K562 (cell line): ENCODE measurements around the gene GCHFR. TPM values are rescaled to one million over a fixed set of nuclear protein-coding genes. Genes with fewer than 3 reads are reported as not detected.

Experiments
- BACH1 ChIP-seq: fragments of 200-800 bp; sonication (Bioruptor generic); IDR thresholded peaks from 2 replicates; pipeline ENCODE4 v1.6.1; 2016; ENCODE audit warnings: missing genetic modification characterization, missing compliant biosample characterization
- BCL6 ChIP-seq: fragments of 250-450 bp; sonication (Bioruptor Pico); IDR thresholded peaks from 2 replicates; pipeline ENCODE4 v1.4.0; 2020
- CBFA2T3 ChIP-seq: fragments of 450-650 bp; IDR thresholded peaks from 2 replicates; pipeline ENCODE4 v1.6.1; 2017
- CC2D1A ChIP-seq: fragments of 450-650 bp; IDR thresholded peaks from 2 replicates; pipeline ENCODE4 v1.6.1; 2017; ENCODE audit warnings: mild to moderate bottlenecking
- ESRRA ChIP-seq: fragments of 450-650 bp; IDR thresholded peaks from 2 replicates; pipeline ENCODE4 v1.6.1; 2014; ENCODE audit warnings: low read depth, mild to moderate bottlenecking, moderate library complexity, borderline replicate concordance
- GATA2 ChIP-seq: sonication (generic); formaldehyde crosslinking; IDR thresholded peaks from 2 replicates; pipeline ENCODE4 v1.4.0; 2020; ENCODE audit warnings: mild to moderate bottlenecking, missing genetic modification reagents
- HINFP ChIP-seq: fragments of 450-650 bp; conservative IDR thresholded peaks from 2 replicates; pipeline ENCODE4 v1.6.1; 2016; ENCODE audit warnings: missing genetic modification characterization, low read depth, mild to moderate bottlenecking, control low read depth, missing compliant biosample characterization
- IRF2 ChIP-seq: sonication (generic); formaldehyde crosslinking; IDR thresholded peaks from 2 replicates; pipeline ENCODE4 v1.8.1; 2022; ENCODE audit warnings: mild to moderate bottlenecking, missing genetic modification reagents
- KLF1 ChIP-seq: fragments of 450-650 bp; IDR thresholded peaks from 2 replicates; pipeline ENCODE4 v1.6.1; 2016; ENCODE audit warnings: missing genetic modification characterization, missing compliant biosample characterization
- MTA2 ChIP-seq: fragments of 450-650 bp; IDR thresholded peaks from 2 replicates; pipeline ENCODE4 v1.6.1; 2016; ENCODE audit warnings: low read depth
- PATZ1 ChIP-seq: fragments of 250-450 bp; sonication (Bioruptor Pico); IDR thresholded peaks from 2 replicates; pipeline ENCODE4 v1.5.0; 2020; ENCODE audit warnings: mild to moderate bottlenecking, borderline replicate concordance
- RBBP5 ChIP-seq: fragments of 200-600 bp; sonication (generic); IDR thresholded peaks from 2 replicates; pipeline ENCODE4 v1.6.1; 2012; ENCODE audit warnings: borderline replicate concordance, mild to moderate bottlenecking, low read length, control low read depth, inconsistent platforms; ENCODE audit not compliant: insufficient read depth, poor library complexity, severe bottlenecking
- RFX5 ChIP-seq: IDR thresholded peaks from 2 replicates; pipeline ENCODE4 v1.6.1; 2011; ENCODE audit warnings: low read depth, mild to moderate bottlenecking, improper control_type of control experiment, low read length
- SNRNP70 ChIP-seq: fragments of 200-400 bp; formaldehyde crosslinking; optimal IDR thresholded peaks from 2 replicates; pipeline ENCODE3; 2017; ENCODE audit warnings: low read depth, low read length
- TEAD4 ChIP-seq, 2 experiments: sonication (generic) in 1 of 2; formaldehyde crosslinking in 1 of 2; IDR thresholded peaks; 2 replicates each; pipeline versions ENCODE4 v1.6.1 to v1.8.0; 2012 to 2022; ENCODE audit warnings: borderline replicate concordance in 1 of 2, inconsistent platforms in 1 of 2, low read length in 1 of 2, mild to moderate bottlenecking in 1 of 2, missing genetic modification reagents in 1 of 2
- ZFP1 ChIP-seq: fragments of 450-650 bp; formaldehyde crosslinking; IDR thresholded peaks from 2 replicates; pipeline ENCODE4 v1.4.0; 2020; ENCODE audit warnings: mild to moderate bottlenecking, mixed read lengths
- ZFPM2 ChIP-seq: fragments of 250-450 bp; sonication (Bioruptor Pico); IDR thresholded peaks from 2 replicates; pipeline ENCODE4 v1.5.1; 2022; ENCODE audit warnings: mild to moderate bottlenecking
- ZMIZ1 ChIP-seq, 2 experiments: fragments of 150-350 bp in 1 of 2; IDR thresholded peaks; 2 replicates each; pipeline ENCODE4 v1.6.1; 2012 to 2016; ENCODE audit warnings: low read depth in 2 of 2, low read length in 2 of 2, mild to moderate bottlenecking in 1 of 2, moderate library complexity in 1 of 2
- ZNF24 ChIP-seq: fragments of 450-650 bp; IDR thresholded peaks from 2 replicates; pipeline ENCODE4 v1.6.1; 2016
- ZNF282 ChIP-seq: sonication (generic); formaldehyde crosslinking; IDR thresholded peaks from 2 replicates; pipeline ENCODE4 v1.8.1; 2023; ENCODE audit warnings: missing genetic modification reagents
- ZNF354B ChIP-seq: fragments of 250-450 bp; sonication (Bioruptor Pico); IDR thresholded peaks from 2 replicates; pipeline ENCODE4 v1.4.0; 2020
- ZNF41 ChIP-seq: fragments of 250-450 bp; sonication (Bioruptor Pico); conservative IDR thresholded peaks from 2 replicates; pipeline ENCODE4 v1.4.0; 2020; ENCODE audit warnings: mild to moderate bottlenecking
- ZNF764 ChIP-seq: fragments of 250-450 bp; sonication (Bioruptor Pico); IDR thresholded peaks from 2 replicates; pipeline ENCODE4 v1.4.0; 2020; ENCODE audit warnings: low read depth, mild to moderate bottlenecking, moderate library complexity
- polyA plus RNA-seq, 8 experiments: library from polyadenylated mRNA; depleted of rRNA in 4 of 8; stranded (reverse) in 5 of 8; unstranded in 3 of 8; fragments of >200 nt; fragmentation: Nextera tagmentation in 2 of 8; fragmentation: Illumina TruSeq in 1 of 8; extraction: Ambion mirVana in 2 of 8; extraction: Trizol in 1 of 8; gene quantifications; 2 replicates each; pipeline versions ENCODE4 v1.2.1 to v1.2.3, GENCODE V29; 2011 to 2014; ENCODE audit warnings: inconsistent platforms in 1 of 8, missing spikeins in 1 of 8
- total RNA-seq, 7 experiments: library from RNA; depleted of rRNA in 6 of 7; stranded (reverse); fragments of >200 nt in 6 of 7; fragmentation: Illumina TruSeq in 2 of 7; extraction: Trizol in 2 of 7; gene quantifications; 2 replicates each; pipeline versions ENCODE4 v1.2.1 to v1.2.3, GENCODE V29; 2011 to 2021; ENCODE audit warnings: low replicate concordance in 1 of 7

Gene GCHFR
- total and polyA plus RNA-seq, 9 of the 15 experiments (the other 6 are each of a cell fraction or from before 2014, with no cell fraction given): 8.7 to 83.5 (median 20.8) TPM

- TF ChIP-seq ZMIZ1 (IDR thresholded peaks at IDR 0.05; ENCODE audit: low read depth in 2 of 2, low read length in 2 of 2) (no peak), ZNF282 (CRISPR knock-in tag) (peak; percentile 83), RBBP5 (peak; percentile 70), ESRRA (peak; percentile 73; the same call in 1 of the 2 replicates), ZNF24 (no peak), GATA2 (no peak), ZFP1 (CRISPR knock-in tag) (no peak), BACH1 (no peak), ZNF354B (CRISPR knock-in tag) (no peak), ZFPM2 (CRISPR knock-in tag) (no peak), IRF2 (no peak), KLF1 (tag) (no peak), ZNF764 (CRISPR knock-in tag) (no peak), HINFP (tag) (no peak), BCL6 (no peak), TEAD4 (IDR thresholded peaks at IDR 0.05; ENCODE audit: low read length) (no peak), TEAD4 (CRISPR knock-in tag; IDR thresholded peaks at IDR 0.05; ENCODE audit: borderline replicate concordance) (no peak), SNRNP70 (no peak), CBFA2T3 (no peak), ZNF41 (CRISPR knock-in tag) (no peak), CC2D1A (no peak), MTA2 (no peak), RFX5 (no peak), PATZ1 (CRISPR knock-in tag) (no peak)
These were observed at the start of gene GCHFR (continued) for GRCh38 chr15:40763801-40764628.
